Measurements from ENCODE around the gene LIMS2.

Gene LIMS2

GRCh38 chr2:127674241-127675209 is 805 bp downstream of the LIMS2 start:
- peak; percentile 53 for DNase-seq (ENCODE audit: low read depth)

- DNase-seq (ENCODE audit: low read depth), result peak; percentile 42
Observed at GRCh38 chr2:127673291-127674069, 1.9 kb downstream of the LIMS2 start.

GRCh38 chr2:127672341-127673224 is 2.7 kb downstream of the LIMS2 start:
- peak; percentile 24 for DNase-seq (ENCODE audit: low read depth)

GRCh38 chr2:127671557-127672302 is 3.6 kb downstream of the LIMS2 start:
- no peak for DNase-seq (ENCODE audit: low read depth)

GRCh38 chr2:127670957-127671290 is 4.4 kb downstream of the LIMS2 start:
- DNase-seq (ENCODE audit: low read depth), result no peak

GRCh38 chr2:127670055-127670956 is 5.0 kb downstream of the LIMS2 start:
- peak; percentile 86 for DNase-seq (ENCODE audit: low read depth)

GRCh38 chr2:127669056-127669455 is 6.3 kb downstream of the LIMS2 start:
- DNase-seq (ENCODE audit: low read depth), result no peak

GRCh38 chr2:127665267-127665893 is 9.9 kb downstream of the LIMS2 start:
- DNase-seq (ENCODE audit: low read depth), result no peak

- DNase-seq (ENCODE audit: low read depth), result no peak
Observed at GRCh38 chr2:127664895-127665225, 10.5 kb downstream of the LIMS2 start.

GRCh38 chr2:127664065-127664894 is 11.1 kb downstream of the LIMS2 start:
- DNase-seq (ENCODE audit: low read depth), result no peak

GRCh38 chr2:127663566-127664064 is 11.7 kb downstream of the LIMS2 start:
- no peak for DNase-seq (ENCODE audit: low read depth)

- no peak for DNase-seq (ENCODE audit: low read depth)
Observed at GRCh38 chr2:127662937-127663565, 12.3 kb downstream of the LIMS2 start.

GRCh38 chr2:127661949-127662510 is 13.3 kb downstream of the LIMS2 start:
- peak; percentile 43 for DNase-seq (ENCODE audit: low read depth)

GRCh38 chr2:127661072-127661649 is 14.2 kb downstream of the LIMS2 start:
- peak; percentile 25 for DNase-seq (ENCODE audit: low read depth)

- no peak for DNase-seq (ENCODE audit: low read depth)
Observed at GRCh38 chr2:127660291-127660578, 15.1 kb downstream of the LIMS2 start.

GRCh38 chr2:127659408-127660290 is 15.7 kb downstream of the LIMS2 start:
- DNase-seq (ENCODE audit: low read depth), result no peak
